ENCODE results near the gene NRIP1. TPM values are rescaled to one million over a fixed set of nuclear protein-coding genes. Genes with fewer than 3 reads are reported as not detected.
A peak's percentile ranks its signal among the peaks of the same experiment; 100 is the strongest.

The NRIP1 gene
- total and polyA plus RNA-seq, 10 of the 15 experiments (the other 5 are each of a cell fraction or from before 2014, with no cell fraction given) = 2.9 to 26.1 (median 9.3) TPM

DNA sequence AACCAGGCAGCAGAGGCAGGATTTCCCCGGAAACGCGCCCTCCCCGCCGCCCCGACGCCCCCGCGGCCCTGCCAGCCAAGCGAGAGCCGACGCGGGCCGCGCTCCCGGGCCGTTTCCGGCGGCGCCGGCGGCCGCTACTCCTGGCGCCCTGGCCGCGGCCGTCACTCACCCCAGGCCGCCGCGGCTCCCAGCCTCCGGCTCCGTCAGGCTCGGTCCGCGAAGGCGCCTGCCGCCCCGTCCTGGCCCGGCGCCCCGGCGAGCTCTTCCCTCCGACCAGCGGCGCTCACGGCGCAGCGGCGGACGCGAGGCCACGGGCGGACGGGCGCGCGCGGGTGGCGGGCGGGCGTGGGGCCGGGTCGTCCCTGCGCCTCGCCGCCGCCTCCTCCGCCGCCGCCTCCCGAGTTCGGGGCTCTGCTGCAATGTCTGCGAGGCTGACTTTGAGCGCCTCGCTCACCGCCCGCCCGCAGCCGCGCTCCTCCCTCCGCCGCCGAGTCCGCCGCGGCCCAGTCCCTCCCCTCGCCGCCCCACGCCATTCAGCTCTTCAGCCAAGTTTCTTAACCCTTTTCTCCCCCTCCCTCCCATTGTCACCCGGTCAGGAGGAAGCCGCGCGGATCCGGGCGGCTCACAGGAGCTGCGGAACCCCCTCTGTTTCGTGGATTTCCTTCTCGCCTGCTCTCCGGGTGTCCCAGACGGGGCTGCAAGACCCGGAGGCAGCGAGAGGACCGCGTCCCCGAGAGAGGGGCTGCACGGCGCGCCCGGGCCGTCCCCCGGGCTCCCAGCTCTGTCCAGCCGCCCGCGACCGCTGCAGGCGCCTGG, at the start of gene NRIP1 (continued):
- TF ChIP-seq, protein P1, sequence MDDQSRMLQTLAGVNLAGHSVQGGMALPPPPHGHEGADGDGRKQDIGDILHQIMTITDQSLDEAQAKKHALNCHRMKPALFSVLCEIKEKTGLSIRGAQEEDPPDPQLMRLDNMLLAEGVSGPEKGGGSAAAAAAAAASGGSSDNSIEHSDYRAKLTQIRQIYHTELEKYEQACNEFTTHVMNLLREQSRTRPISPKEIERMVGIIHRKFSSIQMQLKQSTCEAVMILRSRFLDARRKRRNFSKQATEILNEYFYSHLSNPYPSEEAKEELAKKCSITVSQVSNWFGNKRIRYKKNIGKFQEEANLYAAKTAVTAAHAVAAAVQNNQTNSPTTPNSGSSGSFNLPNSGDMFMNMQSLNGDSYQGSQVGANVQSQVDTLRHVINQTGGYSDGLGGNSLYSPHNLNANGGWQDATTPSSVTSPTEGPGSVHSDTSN (IDR thresholded peaks at IDR 0.05; ENCODE audit: insufficient replicate concordance, low read depth, low read length) = peak; percentile 74
- TF ChIP-seq MEF2A (IDR thresholded peaks at IDR 0.05; ENCODE audit: insufficient read depth, low read depth, low read length) (no peak), GATAD2B (conservative IDR thresholded peaks at IDR 0.05; ENCODE audit: low read depth) (peak; percentile 27; the same call in 1 of the 2 replicates), NR2C2 (IDR thresholded peaks at IDR 0.05; ENCODE audit: borderline replicate concordance, control insufficient read depth, insufficient read length, low read depth) (no peak), SIX5 (IDR thresholded peaks at IDR 0.05; ENCODE audit: low read depth, low read length, severe bottlenecking) (no peak), TBL1XR1 (IDR thresholded peaks at IDR 0.05; ENCODE audit: low read depth, low read length) (no peak), IRF4 (IDR thresholded peaks at IDR 0.05; ENCODE audit: low read depth, low read length) (no peak), NFYB (IDR thresholded peaks at IDR 0.05; ENCODE audit: insufficient read depth, low read depth, low read length) (no peak), NR2F1 (conservative IDR thresholded peaks at IDR 0.05) (peak; percentile 39; the same call in 1 of the 2 replicates), SREBF2 (IDR thresholded peaks at IDR 0.05; ENCODE audit: low read length) (no peak), BMI1 (IDR thresholded peaks at IDR 0.05; ENCODE audit: borderline replicate concordance) (no peak), SP1 (IDR thresholded peaks at IDR 0.05; ENCODE audit: low read depth, low read length) (no peak), RUNX3 (IDR thresholded peaks at IDR 0.05; ENCODE audit: low read length) (no peak), MXI1 (IDR thresholded peaks at IDR 0.05; ENCODE audit: low read depth, low read length) (0 out of 2 replicates have a peak, but pooled peaks have one; percentile 28), NFXL1 (IDR thresholded peaks at IDR 0.05; ENCODE audit: borderline replicate concordance) (no peak), TCF12 (IDR thresholded peaks at IDR 0.05; ENCODE audit: low read depth, low read length) (no peak), YBX1 (IDR thresholded peaks at IDR 0.05) (no peak)
- TF ChIP-seq, protein P2, sequence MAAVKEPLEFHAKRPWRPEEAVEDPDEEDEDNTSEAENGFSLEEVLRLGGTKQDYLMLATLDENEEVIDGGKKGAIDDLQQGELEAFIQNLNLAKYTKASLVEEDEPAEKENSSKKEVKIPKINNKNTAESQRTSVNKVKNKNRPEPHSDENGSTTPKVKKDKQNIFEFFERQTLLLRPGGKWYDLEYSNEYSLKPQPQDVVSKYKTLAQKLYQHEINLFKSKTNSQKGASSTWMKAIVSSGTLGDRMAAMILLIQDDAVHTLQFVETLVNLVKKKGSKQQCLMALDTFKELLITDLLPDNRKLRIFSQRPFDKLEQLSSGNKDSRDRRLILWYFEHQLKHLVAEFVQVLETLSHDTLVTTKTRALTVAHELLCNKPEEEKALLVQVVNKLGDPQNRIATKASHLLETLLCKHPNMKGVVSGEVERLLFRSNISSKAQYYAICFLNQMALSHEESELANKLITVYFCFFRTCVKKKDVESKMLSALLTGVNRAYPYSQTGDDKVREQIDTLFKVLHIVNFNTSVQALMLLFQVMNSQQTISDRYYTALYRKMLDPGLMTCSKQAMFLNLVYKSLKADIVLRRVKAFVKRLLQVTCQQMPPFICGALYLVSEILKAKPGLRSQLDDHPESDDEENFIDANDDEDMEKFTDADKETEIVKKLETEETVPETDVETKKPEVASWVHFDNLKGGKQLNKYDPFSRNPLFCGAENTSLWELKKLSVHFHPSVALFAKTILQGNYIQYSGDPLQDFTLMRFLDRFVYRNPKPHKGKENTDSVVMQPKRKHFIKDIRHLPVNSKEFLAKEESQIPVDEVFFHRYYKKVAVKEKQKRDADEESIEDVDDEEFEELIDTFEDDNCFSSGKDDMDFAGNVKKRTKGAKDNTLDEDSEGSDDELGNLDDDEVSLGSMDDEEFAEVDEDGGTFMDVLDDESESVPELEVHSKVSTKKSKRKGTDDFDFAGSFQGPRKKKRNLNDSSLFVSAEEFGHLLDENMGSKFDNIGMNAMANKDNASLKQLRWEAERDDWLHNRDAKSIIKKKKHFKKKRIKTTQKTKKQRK (IDR thresholded peaks at IDR 0.05; ENCODE audit: low read depth, low read length) = no peak
- TF ChIP-seq, protein P3, sequence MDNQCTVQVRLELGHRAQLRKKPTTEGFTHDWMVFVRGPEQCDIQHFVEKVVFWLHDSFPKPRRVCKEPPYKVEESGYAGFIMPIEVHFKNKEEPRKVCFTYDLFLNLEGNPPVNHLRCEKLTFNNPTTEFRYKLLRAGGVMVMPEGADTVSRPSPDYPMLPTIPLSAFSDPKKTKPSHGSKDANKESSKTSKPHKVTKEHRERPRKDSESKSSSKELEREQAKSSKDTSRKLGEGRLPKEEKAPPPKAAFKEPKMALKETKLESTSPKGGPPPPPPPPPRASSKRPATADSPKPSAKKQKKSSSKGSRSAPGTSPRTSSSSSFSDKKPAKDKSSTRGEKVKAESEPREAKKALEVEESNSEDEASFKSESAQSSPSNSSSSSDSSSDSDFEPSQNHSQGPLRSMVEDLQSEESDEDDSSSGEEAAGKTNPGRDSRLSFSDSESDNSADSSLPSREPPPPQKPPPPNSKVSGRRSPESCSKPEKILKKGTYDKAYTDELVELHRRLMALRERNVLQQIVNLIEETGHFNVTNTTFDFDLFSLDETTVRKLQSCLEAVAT (IDR thresholded peaks at IDR 0.05) = peak; percentile 97
- TF ChIP-seq, protein P4, sequence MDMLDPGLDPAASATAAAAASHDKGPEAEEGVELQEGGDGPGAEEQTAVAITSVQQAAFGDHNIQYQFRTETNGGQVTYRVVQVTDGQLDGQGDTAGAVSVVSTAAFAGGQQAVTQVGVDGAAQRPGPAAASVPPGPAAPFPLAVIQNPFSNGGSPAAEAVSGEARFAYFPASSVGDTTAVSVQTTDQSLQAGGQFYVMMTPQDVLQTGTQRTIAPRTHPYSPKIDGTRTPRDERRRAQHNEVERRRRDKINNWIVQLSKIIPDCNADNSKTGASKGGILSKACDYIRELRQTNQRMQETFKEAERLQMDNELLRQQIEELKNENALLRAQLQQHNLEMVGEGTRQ (IDR thresholded peaks at IDR 0.05; ENCODE audit: borderline replicate concordance, low read depth, low read length) = no peak

All from GM12878 (cell line).